Measurements from ENCODE around the gene HIF1AN. TPM values are rescaled to one million over a fixed set of nuclear protein-coding genes. Genes with fewer than 3 reads are reported as not detected.

The HIF1AN gene
- total RNA-seq, 1 donor from 2014 or later = 44.5 TPM

GRCh38 chr10:100519311-100520051 is 16.3 kb upstream of the HIF1AN start, which contains the start of gene SEC31B:
TSS of gene SEC31B (minus strand) at chr10:100519861. CDS start at chr10:100516952, 2,909 bp downstream.
- ATAC-seq = peak; percentile 83
- intact Hi-C loops (cut with DNase I) = loop anchor here (2.0 kb wide), 1 partner anchor 181 kb away; no protein-coding TSS in a partner anchor
- DNase-seq (ENCODE audit: missing footprints) = peak; percentile 73

- intact Hi-C loops (cut with DNase I) = no loop called here
- DNase-seq (ENCODE audit: missing footprints) (no peak), ATAC-seq (no peak)
Observed at GRCh38 chr10:100520811-100521210, 14.9 kb upstream of the HIF1AN start.

- intact Hi-C loops (cut with DNase I) = no loop called here
- DNase-seq (ENCODE audit: missing footprints) (no peak), ATAC-seq (no peak)
Observed at GRCh38 chr10:100522107-100522801, 13.5 kb upstream of the HIF1AN start.

GRCh38 chr10:100522945-100523344 is 12.8 kb upstream of the HIF1AN start:
- no peak for ATAC-seq
- intact Hi-C loops (cut with DNase I) = no loop called here
- DNase-seq (ENCODE audit: missing footprints) = no peak

- intact Hi-C loops (cut with DNase I) = no loop called here
- DNase-seq (ENCODE audit: missing footprints) (no peak), ATAC-seq (no peak)
Observed at GRCh38 chr10:100524206-100524605, 11.5 kb upstream of the HIF1AN start.

GRCh38 chr10:100524638-100525037 is 11.1 kb upstream of the HIF1AN start:
- intact Hi-C loops (cut with DNase I) = no loop called here
- no peak for DNase-seq (ENCODE audit: missing footprints)
- ATAC-seq = no peak

- intact Hi-C loops (cut with DNase I) = no loop called here
- no peak for DNase-seq (ENCODE audit: missing footprints)
- ATAC-seq = no peak
Observed at GRCh38 chr10:100528123-100528886, 7.4 kb upstream of the HIF1AN start.

GRCh38 chr10:100528921-100529474 is 6.7 kb upstream of the HIF1AN start:
- ATAC-seq = no peak
- intact Hi-C loops (cut with DNase I) = no loop called here
- no peak for DNase-seq (ENCODE audit: missing footprints)

GRCh38 chr10:100529475-100530298 is 6.1 kb upstream of the HIF1AN start, which contains the start of gene NDUFB8:
TSS of gene NDUFB8 (minus strand) at chr10:100529871. CDS start at chr10:100529851, 20 bp downstream.
- peak; percentile 95 for DNase-seq (ENCODE audit: missing footprints)
- intact Hi-C loops (cut with DNase I) = no loop called here
- peak; percentile 91 for ATAC-seq

- intact Hi-C loops (cut with DNase I) = no loop called here
- ATAC-seq = no peak
Observed at GRCh38 chr10:100531761-100532160, 4.0 kb upstream of the HIF1AN start.

GRCh38 chr10:100534726-100535125 is 1.0 kb upstream of the HIF1AN start:
- intact Hi-C loops (cut with DNase I) = no loop called here
- no peak for ATAC-seq
- no peak for DNase-seq (ENCODE audit: missing footprints)

More at GRCh38 chr10:100531761-100532160, 4.0 kb upstream of the HIF1AN start:
- DNase-seq (ENCODE audit: missing footprints) = no peak

GRCh38 chr10:100535338-100535714 is 417 bp upstream of the HIF1AN start:
- intact Hi-C loops (cut with DNase I) = no loop called here
- ATAC-seq (no peak), DNase-seq (ENCODE audit: missing footprints) (no peak)

GRCh38 chr10:100537475-100537874 is 1.7 kb downstream of the HIF1AN start:
- intact Hi-C loops (cut with DNase I) = no loop called here
- DNase-seq (ENCODE audit: missing footprints) (no peak), ATAC-seq (no peak)

GRCh38 chr10:100544950-100545349 is 9.2 kb downstream of the HIF1AN start:
- intact Hi-C loops (cut with DNase I) = no loop called here
- no peak for ATAC-seq
- no peak for DNase-seq (ENCODE audit: missing footprints)

GRCh38 chr10:100551196-100551595 is 15.5 kb downstream of the HIF1AN start:
- intact Hi-C loops (cut with DNase I) = no loop called here
- DNase-seq (ENCODE audit: missing footprints) (no peak), ATAC-seq (no peak)

GRCh38 chr10:100551738-100552137 is 16.0 kb downstream of the HIF1AN start:
- ATAC-seq (peak; percentile 8), DNase-seq (ENCODE audit: missing footprints) (no peak)
- intact Hi-C loops (cut with DNase I) = no loop called here

- intact Hi-C loops (cut with DNase I) = no loop called here
- no peak for DNase-seq (ENCODE audit: missing footprints)
- ATAC-seq = no peak
Observed at GRCh38 chr10:100553929-100554328, 18.2 kb downstream of the HIF1AN start.

- no peak for ATAC-seq
- intact Hi-C loops (cut with DNase I) = no loop called here
Observed at GRCh38 chr10:100554902-100555301, 19.2 kb downstream of the HIF1AN start.

More at GRCh38 chr10:100554902-100555301, 19.2 kb downstream of the HIF1AN start:
- no peak for DNase-seq (ENCODE audit: missing footprints)

All from Right ventricle myocardium inferior (tissue), 1 donor.